HG02642 (cell line): ENCODE measurements around the gene TRAPPC5.
A peak's percentile ranks its signal among the peaks of the same experiment; 100 is the strongest.

Experiments
- ATAC-seq: cut with Tn5 transposase; IDR thresholded peaks from one replicate; pipeline ENCODE4 v1.9.1; 2021; ENCODE audit warnings: mild to moderate bottlenecking; ENCODE audit not compliant: unreplicated experiment, poor library complexity

The TRAPPC5 gene

GRCh38 chr19:7674010-7675005, 6.3 kb upstream of the TRAPPC5 start:
- ATAC-seq, result no peak

GRCh38 chr19:7676376-7676775, 4.3 kb upstream of the TRAPPC5 start:
- no peak for ATAC-seq

- ATAC-seq, result no peak
Measured at GRCh38 chr19:7676854-7677253, 3.8 kb upstream of the TRAPPC5 start, which contains the start of gene MCEMP1. TSS of gene MCEMP1 (plus strand) at chr19:7677090. CDS start at chr19:7677121, 31 bp downstream.

GRCh38 chr19:7677669-7678311, 2.8 kb upstream of the TRAPPC5 start:
- ATAC-seq, result no peak

- no peak for ATAC-seq
Measured at GRCh38 chr19:7678971-7679751, 1.5 kb upstream of the TRAPPC5 start.

GRCh38 chr19:7679771-7680605, 645 bp upstream of the TRAPPC5 start:
- ATAC-seq, result no peak

GRCh38 chr19:7681340-7682174, 924 bp downstream of the TRAPPC5 start:
- peak; percentile 18 for ATAC-seq

- no peak for ATAC-seq
Measured at GRCh38 chr19:7682175-7682855, 1.7 kb downstream of the TRAPPC5 start.

- no peak for ATAC-seq
Measured at GRCh38 chr19:7685546-7686445, 5.2 kb downstream of the TRAPPC5 start.

GRCh38 chr19:7687177-7687576, 6.5 kb downstream of the TRAPPC5 start:
- no peak for ATAC-seq

- no peak for ATAC-seq
Measured at GRCh38 chr19:7689165-7689564, 8.5 kb downstream of the TRAPPC5 start.

GRCh38 chr19:7690779-7691258, 10.2 kb downstream of the TRAPPC5 start:
- ATAC-seq, result no peak

- no peak for ATAC-seq
Measured at GRCh38 chr19:7691497-7691896, 10.9 kb downstream of the TRAPPC5 start.

GRCh38 chr19:7692417-7693088, 11.9 kb downstream of the TRAPPC5 start:
- no peak for ATAC-seq

- ATAC-seq, result no peak
Measured at GRCh38 chr19:7694499-7694898, 13.9 kb downstream of the TRAPPC5 start.

GRCh38 chr19:7697721-7698287, 17.2 kb downstream of the TRAPPC5 start:
- ATAC-seq, result no peak
